ENCODE results near the gene NYNRIN.
"Not testable (repeated sequence)": the region's sequence is repeated elsewhere in the genome, so short reads cannot be mapped to it uniquely, and the experiment has no call there.

The NYNRIN gene

GRCh38 chr14:24398653-24399446, at the start of gene NYNRIN:
Gene NYNRIN, plus strand, starts transcription at chr14:24399003. Its CDS starts 244 bp downstream, at chr14:24399247.
- peak; percentile 11 for DNase-seq

GRCh38 chr14:24349742-24350141, 49.1 kb upstream of the NYNRIN start:
- DNase-seq = no peak

GRCh38 chr14:24351517-24351916, 47.3 kb upstream of the NYNRIN start:
- no peak for DNase-seq

DNA sequence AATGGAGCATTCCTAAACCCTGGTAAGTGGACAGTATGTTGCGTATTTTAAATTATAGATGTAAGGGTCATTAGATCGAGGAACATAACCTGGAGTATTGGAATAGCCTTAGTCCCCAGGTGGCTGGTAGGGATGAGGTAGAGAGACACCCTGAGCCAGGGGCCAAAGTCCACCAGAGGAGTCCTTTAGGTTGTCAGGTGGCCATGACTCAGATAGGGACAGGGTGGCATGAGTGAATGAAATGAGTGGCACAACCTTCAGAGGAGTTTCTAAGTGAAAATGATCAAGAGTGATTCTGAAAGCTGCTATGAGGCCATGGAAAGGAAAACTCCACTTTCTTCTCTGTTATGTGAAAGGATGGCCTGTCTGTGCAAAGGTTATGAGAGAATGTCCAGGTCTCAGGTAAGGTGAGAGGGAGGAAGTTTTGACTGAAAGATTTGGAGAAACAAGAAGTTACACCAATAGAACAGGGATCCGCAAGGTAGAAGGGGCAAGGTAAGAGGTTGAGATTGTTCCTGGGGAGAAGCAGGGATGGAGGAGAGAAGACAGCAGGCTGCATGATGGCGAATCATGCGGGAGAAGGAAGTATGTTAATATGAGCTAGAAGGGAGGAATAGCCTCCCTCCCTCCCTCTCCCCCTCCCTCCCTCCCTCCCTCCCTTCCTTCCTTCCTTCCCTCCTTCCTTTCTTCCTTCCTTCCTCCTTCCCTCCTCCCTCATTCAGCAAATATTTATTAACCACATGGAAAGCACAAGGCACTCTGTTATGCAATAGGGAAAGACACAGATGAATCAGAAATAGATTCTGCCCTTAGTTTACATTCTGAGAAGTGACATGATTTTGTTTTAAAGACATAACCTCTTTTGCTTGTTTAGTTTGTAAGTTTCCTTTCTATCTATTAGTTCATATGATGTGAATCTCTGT, 45.0 kb upstream of the NYNRIN start:
- no peak for DNase-seq

- not testable (repeated sequence) for DNase-seq
Observed at GRCh38 chr14:24354482-24354825, 44.3 kb upstream of the NYNRIN start.

DNA sequence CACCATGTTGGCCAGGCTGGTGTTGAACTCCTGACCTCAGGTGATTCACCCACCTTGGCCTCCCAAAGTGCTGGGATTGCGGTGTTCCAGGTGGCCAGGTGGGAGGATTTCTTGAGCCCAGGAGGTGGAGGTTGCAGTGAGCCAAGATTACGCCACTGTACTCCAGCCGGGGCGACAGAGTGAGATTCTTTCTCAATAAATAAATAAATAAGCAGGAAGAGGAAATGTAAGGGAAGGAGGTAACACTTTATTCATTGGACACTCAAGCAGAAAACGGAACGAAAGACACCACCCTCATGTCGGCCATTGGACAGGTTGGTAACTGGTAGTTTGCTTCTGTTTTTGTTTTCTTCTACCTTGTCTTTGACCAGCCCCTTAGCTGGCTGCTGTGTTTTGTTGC, 43.8 kb upstream of the NYNRIN start:
- no peak for DNase-seq

GRCh38 chr14:24356208-24356607, 42.6 kb upstream of the NYNRIN start:
- no peak for DNase-seq

DNA sequence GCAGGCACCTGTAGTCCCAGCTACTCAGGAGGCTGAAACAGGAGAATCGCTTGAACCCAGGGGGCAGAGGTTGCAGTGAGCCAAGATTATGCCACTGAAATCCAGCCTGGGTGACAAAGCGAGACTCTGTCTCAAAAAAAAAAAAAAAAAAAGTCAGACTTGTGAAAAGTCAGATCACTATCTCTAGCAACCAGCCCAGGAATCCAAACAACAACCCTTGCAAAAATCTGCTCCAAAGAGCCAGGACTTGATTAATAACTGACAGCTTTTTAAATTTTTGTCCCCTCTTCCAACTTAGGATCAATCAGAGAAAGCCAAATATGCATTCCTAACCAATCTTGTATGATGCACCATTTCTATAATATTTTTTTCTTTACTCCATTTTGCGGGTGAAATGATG, 38.5 kb upstream of the NYNRIN start:
- no peak for DNase-seq

DNA sequence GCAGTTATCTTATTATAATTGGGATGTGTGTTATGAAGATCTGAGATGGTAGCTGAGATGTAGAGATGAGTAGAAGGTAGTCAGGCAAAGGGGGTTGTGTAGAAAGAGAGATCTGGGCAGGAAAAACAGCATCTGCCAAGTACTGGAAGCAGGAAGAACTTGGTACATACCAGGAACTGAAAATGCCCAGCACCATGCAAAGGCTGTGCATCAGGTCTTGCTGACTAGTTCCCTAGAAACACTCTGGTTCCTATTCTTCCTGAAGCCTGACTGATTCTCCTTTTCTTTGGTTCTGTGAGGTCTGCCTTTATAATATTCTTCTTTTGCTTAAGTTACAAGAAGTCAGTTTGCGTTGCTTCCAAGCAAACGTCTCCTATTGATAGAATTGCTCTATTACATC, 37.5 kb upstream of the NYNRIN start:
- no peak for DNase-seq

GRCh38 chr14:24362241-24362960, 36.4 kb upstream of the NYNRIN start:
- no peak for DNase-seq

- no peak for DNase-seq
Observed at GRCh38 chr14:24363401-24363800, 35.4 kb upstream of the NYNRIN start.

- no peak for DNase-seq
Observed at GRCh38 chr14:24364841-24365240, 34.0 kb upstream of the NYNRIN start.

DNA sequence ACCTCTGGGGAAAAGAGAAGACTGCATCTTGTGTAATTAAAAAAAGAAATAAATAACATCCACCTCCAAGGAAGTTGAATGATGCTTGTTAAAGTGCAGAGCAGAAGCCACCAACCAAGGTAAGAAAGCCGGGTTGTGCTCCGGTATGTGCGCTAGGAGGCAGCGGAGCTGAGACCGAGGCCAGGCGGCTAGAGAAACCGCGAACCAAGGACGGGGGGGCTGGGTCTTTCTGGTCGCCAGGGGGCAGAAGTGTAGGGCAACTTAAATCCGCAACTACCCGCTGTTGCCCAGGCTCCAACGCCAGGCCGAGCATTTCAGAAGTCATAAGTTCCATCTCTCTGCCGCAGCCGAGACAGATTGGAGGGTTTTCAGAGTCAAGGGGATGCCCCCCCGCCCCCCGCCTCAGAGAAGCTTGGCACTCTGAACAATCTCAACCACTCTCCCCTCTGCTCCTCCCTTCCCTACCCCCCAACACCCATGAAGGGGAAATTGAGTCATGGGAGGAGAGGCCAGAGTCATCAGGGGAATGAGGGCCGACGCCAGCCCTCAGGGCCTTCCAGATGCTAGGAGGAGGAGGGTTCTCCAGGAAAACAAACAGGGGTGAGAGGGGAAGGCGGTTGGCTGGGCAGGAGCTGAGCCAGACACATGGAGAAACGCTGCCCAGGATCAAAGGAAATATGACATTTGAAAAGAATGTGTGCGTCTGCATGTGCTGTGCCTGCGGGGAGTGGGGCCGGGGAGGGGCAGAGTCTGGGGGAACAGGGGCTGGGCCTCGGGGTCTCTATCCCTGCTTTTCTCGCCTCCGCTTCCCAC, 33.0 kb upstream of the NYNRIN start:
- peak; percentile 49 for DNase-seq

GRCh38 chr14:24366413-24366720, 32.4 kb upstream of the NYNRIN start:
- no peak for DNase-seq

GRCh38 chr14:24366721-24367513, 31.9 kb upstream of the NYNRIN start:
- no peak for DNase-seq

GRCh38 chr14:24367514-24368211, 31.1 kb upstream of the NYNRIN start, which contains the start of gene NFATC4:
Gene NFATC4, plus strand, starts transcription at chr14:24368184. Its CDS starts 157 bp downstream, at chr14:24368341.
- DNase-seq = no peak

DNA sequence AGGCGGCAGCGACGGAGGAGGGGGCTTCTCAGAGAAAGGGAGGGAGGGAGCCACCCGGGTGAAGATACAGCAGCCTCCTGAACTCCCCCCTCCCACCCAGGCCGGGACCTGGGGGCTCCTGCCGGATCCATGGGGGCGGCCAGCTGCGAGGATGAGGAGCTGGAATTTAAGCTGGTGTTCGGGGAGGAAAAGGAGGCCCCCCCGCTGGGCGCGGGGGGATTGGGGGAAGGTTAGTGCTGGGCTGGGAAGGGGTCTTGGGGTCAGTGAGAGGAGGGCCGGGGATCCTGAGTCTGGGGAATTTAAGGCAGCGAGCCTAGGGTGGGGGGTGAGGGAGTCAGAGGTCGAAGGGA, 30.6 kb upstream of the NYNRIN start:
- no peak for DNase-seq

GRCh38 chr14:24368562-24369252, 30.1 kb upstream of the NYNRIN start:
- no peak for DNase-seq

- DNase-seq = no peak
Observed at GRCh38 chr14:24369463-24369862, 29.3 kb upstream of the NYNRIN start.

DNA sequence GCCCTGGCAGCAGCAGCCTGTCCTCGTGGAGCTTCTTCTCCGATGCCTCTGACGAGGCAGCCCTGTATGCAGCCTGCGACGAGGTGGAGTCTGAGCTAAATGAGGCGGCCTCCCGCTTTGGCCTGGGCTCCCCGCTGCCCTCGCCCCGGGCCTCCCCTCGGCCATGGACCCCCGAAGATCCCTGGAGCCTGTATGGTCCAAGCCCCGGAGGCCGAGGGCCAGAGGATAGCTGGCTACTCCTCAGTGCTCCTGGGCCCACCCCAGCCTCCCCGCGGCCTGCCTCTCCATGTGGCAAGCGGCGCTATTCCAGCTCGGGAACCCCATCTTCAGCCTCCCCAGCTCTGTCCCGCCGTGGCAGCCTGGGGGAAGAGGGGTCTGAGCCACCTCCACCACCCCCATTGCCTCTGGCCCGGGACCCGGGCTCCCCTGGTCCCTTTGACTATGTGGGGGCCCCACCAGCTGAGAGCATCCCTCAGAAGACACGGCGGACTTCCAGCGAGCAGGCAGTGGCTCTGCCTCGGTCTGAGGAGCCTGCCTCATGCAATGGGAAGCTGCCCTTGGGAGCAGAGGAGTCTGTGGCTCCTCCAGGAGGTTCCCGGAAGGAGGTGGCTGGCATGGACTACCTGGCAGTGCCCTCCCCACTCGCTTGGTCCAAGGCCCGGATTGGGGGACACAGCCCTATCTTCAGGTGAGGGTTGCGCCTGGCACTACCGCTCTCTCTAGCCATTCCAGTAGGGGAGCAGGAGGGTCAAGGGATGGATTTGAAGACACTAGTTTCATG, 28.7 kb upstream of the NYNRIN start:
- DNase-seq = no peak

All from activated CD4-positive, alpha-beta T cell treated with anti-CD3 and anti-CD28 coated beads, Interleukin-2, amount 50 U/mL, for 1 hour (primary cell).